ENCODE data around the gene RASEF.

- TF ChIP-seq CTCF (IDR thresholded peaks at IDR 0.05; ENCODE audit: insufficient read depth, low read length) = no peak
- no peak for TF ChIP-seq REST (IDR thresholded peaks at IDR 0.05; ENCODE audit: insufficient replicate concordance, low read depth)
- no peak for TF ChIP-seq POLR2AphosphoS5 (IDR thresholded peaks at IDR 0.05; ENCODE audit: low read depth)
These were observed 6.0 kb downstream of the RASEF start for GRCh38 chr9:83056911-83057310.

All from HL-60 (cell line).